Measurements from ENCODE around the gene GXYLT2.

The GXYLT2 gene

DNA sequence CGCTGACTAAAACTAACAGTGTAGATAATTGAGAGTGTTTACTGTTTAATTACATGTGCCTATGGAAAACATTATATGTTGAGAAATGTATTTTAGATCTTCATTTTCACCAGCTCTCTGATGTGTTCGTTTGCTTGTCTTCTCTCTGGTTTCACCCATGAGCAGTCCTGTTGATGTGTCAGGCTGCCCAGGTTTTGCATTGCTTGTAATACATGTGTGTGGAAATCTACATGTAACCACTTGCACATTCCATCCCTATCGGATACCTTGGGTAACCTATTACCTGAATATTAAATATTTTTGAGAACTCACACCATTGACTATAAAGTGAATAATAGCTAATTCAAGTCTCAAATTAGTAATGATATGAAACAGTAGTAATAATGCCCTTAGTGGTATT is 121.9 kb downstream of the GXYLT2 start:
- TF ChIP-seq, protein P1, sequence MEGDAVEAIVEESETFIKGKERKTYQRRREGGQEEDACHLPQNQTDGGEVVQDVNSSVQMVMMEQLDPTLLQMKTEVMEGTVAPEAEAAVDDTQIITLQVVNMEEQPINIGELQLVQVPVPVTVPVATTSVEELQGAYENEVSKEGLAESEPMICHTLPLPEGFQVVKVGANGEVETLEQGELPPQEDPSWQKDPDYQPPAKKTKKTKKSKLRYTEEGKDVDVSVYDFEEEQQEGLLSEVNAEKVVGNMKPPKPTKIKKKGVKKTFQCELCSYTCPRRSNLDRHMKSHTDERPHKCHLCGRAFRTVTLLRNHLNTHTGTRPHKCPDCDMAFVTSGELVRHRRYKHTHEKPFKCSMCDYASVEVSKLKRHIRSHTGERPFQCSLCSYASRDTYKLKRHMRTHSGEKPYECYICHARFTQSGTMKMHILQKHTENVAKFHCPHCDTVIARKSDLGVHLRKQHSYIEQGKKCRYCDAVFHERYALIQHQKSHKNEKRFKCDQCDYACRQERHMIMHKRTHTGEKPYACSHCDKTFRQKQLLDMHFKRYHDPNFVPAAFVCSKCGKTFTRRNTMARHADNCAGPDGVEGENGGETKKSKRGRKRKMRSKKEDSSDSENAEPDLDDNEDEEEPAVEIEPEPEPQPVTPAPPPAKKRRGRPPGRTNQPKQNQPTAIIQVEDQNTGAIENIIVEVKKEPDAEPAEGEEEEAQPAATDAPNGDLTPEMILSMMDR (IDR thresholded peaks at IDR 0.05; ENCODE audit: poor library complexity, severe bottlenecking), result no peak
- Histone ChIP-seq H3K4me1 (ENCODE audit: insufficient read depth, poor library complexity, severe bottlenecking) (peaks cover 7% of the 10 kb centered on the region), H3K27me3 (ENCODE audit: insufficient read depth, poor library complexity, severe bottlenecking) (no peaks in the 10 kb centered on the region), H3K9me3 (ENCODE audit: severe bottlenecking) (no peaks in the 10 kb centered on the region), H3K4me3 (ENCODE audit: severe bottlenecking) (no peak overlapping the region), H3K36me3 (ENCODE audit: low read depth) (peaks cover 68% of the 10 kb centered on the region), H3K27ac (ENCODE audit: poor library complexity, severe bottlenecking) (no peak overlapping the region)
- ATAC-seq (ENCODE audit: low read depth), result no peak
- no peak for DNase-seq (ENCODE audit: low spot score)

DNA sequence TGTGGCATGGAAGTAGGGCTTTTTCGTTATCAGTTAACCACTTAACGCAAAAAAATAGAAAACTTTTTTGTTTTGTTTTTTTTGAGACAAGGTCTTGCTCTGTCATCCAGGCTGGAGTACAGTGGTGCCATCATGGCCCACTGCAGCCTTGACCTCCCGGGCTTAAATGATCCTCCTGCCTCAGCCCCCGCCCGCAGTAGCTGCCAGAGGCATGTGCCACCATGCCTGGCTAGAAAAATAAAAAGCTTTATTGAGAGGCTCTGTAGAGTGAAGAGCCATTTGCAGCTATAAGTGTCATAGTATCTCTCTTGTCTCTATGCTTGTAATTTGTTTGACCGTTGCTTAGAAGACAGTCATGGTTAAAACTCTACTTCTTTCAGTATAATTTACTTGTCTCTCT is 122.3 kb downstream of the GXYLT2 start:
- Histone ChIP-seq H3K9me3 (ENCODE audit: severe bottlenecking) (no peaks in the 10 kb centered on the region), H3K4me3 (ENCODE audit: severe bottlenecking) (no peak overlapping the region), H3K4me1 (ENCODE audit: insufficient read depth, poor library complexity, severe bottlenecking) (peaks cover 7% of the 10 kb centered on the region), H3K27ac (ENCODE audit: poor library complexity, severe bottlenecking) (no peak overlapping the region), H3K36me3 (ENCODE audit: low read depth) (peaks cover 69% of the 10 kb centered on the region), H3K27me3 (ENCODE audit: insufficient read depth, poor library complexity, severe bottlenecking) (no peaks in the 10 kb centered on the region)
- TF ChIP-seq, protein P1 (IDR thresholded peaks at IDR 0.05; ENCODE audit: poor library complexity, severe bottlenecking), result no peak
- DNase-seq (ENCODE audit: low spot score) (no peak), ATAC-seq (ENCODE audit: low read depth) (no peak)

DNA sequence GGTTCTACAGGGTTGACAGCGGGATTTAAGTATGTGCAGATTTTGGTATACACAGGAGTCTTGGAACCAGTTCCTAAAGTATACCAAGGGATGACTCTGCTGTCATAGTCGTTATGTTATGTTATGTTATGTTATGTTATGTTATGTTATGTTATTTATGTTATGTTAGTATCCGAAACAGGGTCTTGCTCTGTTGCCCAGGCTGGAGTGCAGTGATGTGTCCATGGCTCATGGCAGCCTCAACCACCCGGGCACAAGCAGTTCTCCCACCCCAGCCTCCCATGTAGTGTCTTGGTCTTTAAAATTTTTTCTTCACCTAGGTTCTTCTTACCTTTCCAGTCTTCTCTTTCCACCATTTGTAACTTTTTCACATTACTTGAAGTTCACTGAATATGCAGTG is 130.5 kb downstream of the GXYLT2 start:
- Histone ChIP-seq H3K36me3 (ENCODE audit: low read depth) (peaks cover 18% of the 10 kb centered on the region), H3K9me3 (ENCODE audit: severe bottlenecking) (no peaks in the 10 kb centered on the region), H3K27ac (ENCODE audit: poor library complexity, severe bottlenecking) (no peak overlapping the region), H3K4me3 (ENCODE audit: severe bottlenecking) (no peak overlapping the region), H3K27me3 (ENCODE audit: insufficient read depth, poor library complexity, severe bottlenecking) (no peaks in the 10 kb centered on the region), H3K4me1 (ENCODE audit: insufficient read depth, poor library complexity, severe bottlenecking) (peaks cover under 1% of the 10 kb centered on the region)
- no peak for DNase-seq (ENCODE audit: low spot score)
- TF ChIP-seq, protein P1 (IDR thresholded peaks at IDR 0.05; ENCODE audit: poor library complexity, severe bottlenecking), result no peak
- no peak for ATAC-seq (ENCODE audit: low read depth)

DNA sequence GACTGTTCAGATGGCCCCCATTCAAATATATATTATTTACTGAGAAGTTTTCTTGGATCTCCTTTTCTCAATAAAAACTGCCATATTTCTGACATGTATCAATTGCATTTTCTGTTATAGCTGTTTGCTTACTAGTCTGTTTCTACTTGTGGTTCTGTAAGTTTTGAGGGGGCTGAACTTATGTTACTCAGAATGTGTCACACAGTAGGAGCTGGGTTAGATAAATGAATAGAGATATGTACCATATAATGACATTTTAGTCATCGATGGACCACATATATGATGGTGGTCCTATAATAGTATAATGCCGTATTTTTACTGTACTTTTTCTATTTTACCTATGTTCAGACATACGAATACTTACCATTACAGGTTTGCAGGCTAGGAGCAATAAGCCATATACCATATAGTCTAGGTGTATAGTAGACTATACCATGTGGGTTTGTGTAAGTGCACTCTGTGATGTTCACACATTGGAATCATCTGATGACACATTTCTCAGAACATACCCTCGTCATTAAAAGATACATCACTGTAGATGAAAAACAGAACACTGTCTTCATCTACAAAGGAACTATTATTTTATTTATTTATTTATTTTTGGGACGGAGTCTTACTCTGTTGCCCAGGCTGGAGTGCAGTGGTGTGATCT is 131.1 kb downstream of the GXYLT2 start:
- no peaks in the 10 kb centered on the region for H3K27me3 ChIP-seq (ENCODE audit: insufficient read depth, poor library complexity, severe bottlenecking)
- H3K36me3 ChIP-seq (ENCODE audit: low read depth), result peaks cover 18% of the 10 kb centered on the region
- DNase-seq (ENCODE audit: low spot score) (no peak), ATAC-seq (ENCODE audit: low read depth) (no peak)
- H3K4me1 ChIP-seq (ENCODE audit: insufficient read depth, poor library complexity, severe bottlenecking), result peaks cover 6% of the 10 kb centered on the region
- TF ChIP-seq, protein P1 (IDR thresholded peaks at IDR 0.05; ENCODE audit: poor library complexity, severe bottlenecking), result no peak
- H3K4me3 ChIP-seq (ENCODE audit: severe bottlenecking), result no peak overlapping the region
- no peak overlapping the region for H3K27ac ChIP-seq (ENCODE audit: poor library complexity, severe bottlenecking)
- no peaks in the 10 kb centered on the region for H3K9me3 ChIP-seq (ENCODE audit: severe bottlenecking)

DNA sequence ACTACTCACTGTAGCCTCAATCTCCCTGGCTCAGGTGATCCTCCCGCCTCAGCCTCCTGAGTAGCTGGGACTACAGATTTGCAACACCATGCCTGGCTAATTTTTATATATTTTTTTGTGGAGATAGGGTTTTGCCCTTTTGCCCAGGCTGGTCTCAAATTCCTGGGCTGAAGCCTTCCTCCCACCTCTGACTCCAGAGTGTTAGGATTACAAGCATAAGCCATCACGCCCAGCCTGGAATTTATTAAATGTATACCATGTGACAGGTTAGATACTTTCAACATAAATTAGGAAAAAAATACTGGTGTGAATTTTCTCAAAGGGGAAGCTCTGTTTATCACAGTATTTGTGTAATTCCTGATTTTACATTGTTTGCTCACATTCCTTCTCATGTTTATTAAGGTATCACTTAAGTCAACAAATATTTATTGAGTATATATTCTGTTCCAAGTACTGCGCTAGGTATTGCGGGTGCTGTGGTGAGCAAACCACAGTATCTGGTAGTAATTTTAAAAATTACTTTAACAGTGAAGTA is 133.5 kb downstream of the GXYLT2 start:
- H3K27ac ChIP-seq (ENCODE audit: poor library complexity, severe bottlenecking), result no peak overlapping the region

More for the DNA sequence above, 133.5 kb downstream of the GXYLT2 start:
- TF ChIP-seq, protein P1 (IDR thresholded peaks at IDR 0.05; ENCODE audit: poor library complexity, severe bottlenecking), result no peak
- ATAC-seq (ENCODE audit: low read depth), result no peak
- H3K36me3 ChIP-seq (ENCODE audit: low read depth), result peaks cover 13% of the 10 kb centered on the region
- H3K27me3 ChIP-seq (ENCODE audit: insufficient read depth, poor library complexity, severe bottlenecking), result no peaks in the 10 kb centered on the region
- no peak overlapping the region for H3K4me3 ChIP-seq (ENCODE audit: severe bottlenecking)
- H3K9me3 ChIP-seq (ENCODE audit: severe bottlenecking), result no peaks in the 10 kb centered on the region
- DNase-seq (ENCODE audit: low spot score), result no peak
- peaks cover 15% of the 10 kb centered on the region for H3K4me1 ChIP-seq (ENCODE audit: insufficient read depth, poor library complexity, severe bottlenecking)
